Mesendoderm (in vitro differentiated cells): ENCODE measurements around the gene FBLL1.

Source experiments
- DNase-seq: peaks from one replicate; pipeline ENCODE4 v3.0.0; 2013
- H2AK5ac ChIP-seq: 2 replicates; pipeline ENCODE4 v1.6.1; 2013; ENCODE audit warnings: low read length, inconsistent platforms
- H2BK120ac ChIP-seq: 2 replicates; pipeline ENCODE4 v1.6.1; 2013; ENCODE audit warnings: low read depth, mild to moderate bottlenecking, low read length, moderate library complexity, mixed read lengths
- H2BK15ac ChIP-seq: replicated peaks from 2 replicates; pipeline ENCODE4 v1.6.1; 2013; ENCODE audit warnings: low read depth, mild to moderate bottlenecking, moderate library complexity
- H2BK5ac ChIP-seq: 2 replicates; pipeline ENCODE4 v1.6.1; 2013; ENCODE audit warnings: low read length, inconsistent platforms
- H3K18ac ChIP-seq: 2 replicates; pipeline ENCODE4 v1.6.1; 2013; ENCODE audit warnings: mild to moderate bottlenecking, low read length, mixed read lengths
- H3K23ac ChIP-seq: one replicate; pipeline ENCODE4 v1.6.1; 2013; ENCODE audit warnings: low read length
- H3K27ac ChIP-seq: 2 replicates; pipeline ENCODE4 v1.5.1; 2013; ENCODE audit warnings: low read depth, mild to moderate bottlenecking, inconsistent platforms, low read length, moderate library complexity
- H3K27me3 ChIP-seq: 2 replicates; pipeline ENCODE4 v1.6.1; 2013; ENCODE audit warnings: low read length, control low read depth, mild to moderate bottlenecking, inconsistent platforms; ENCODE audit not compliant: insufficient read depth, poor library complexity
- H3K36me3 ChIP-seq: 2 replicates; pipeline ENCODE4 v1.6.1; 2013; ENCODE audit warnings: low read length, inconsistent platforms; ENCODE audit not compliant: control insufficient read depth, insufficient read depth
- H3K4ac ChIP-seq: one replicate; pipeline ENCODE4 v1.6.1; 2013; ENCODE audit warnings: low read depth, mild to moderate bottlenecking, low read length, moderate library complexity
- H3K4me1 ChIP-seq: 2 replicates; pipeline ENCODE4 v1.6.1; 2013; ENCODE audit warnings: low read depth, low read length, inconsistent platforms; ENCODE audit not compliant: control insufficient read depth
- H3K4me2 ChIP-seq: 2 replicates; pipeline ENCODE4 v1.6.1; 2013; ENCODE audit warnings: low read length
- H3K4me3 ChIP-seq: 2 replicates; pipeline ENCODE4 v1.5.1; 2013; ENCODE audit warnings: mild to moderate bottlenecking, low read length
- H3K56ac ChIP-seq: one replicate; pipeline ENCODE4 v1.6.1; 2013; ENCODE audit warnings: low read length
- H3K79me1 ChIP-seq: 2 replicates; pipeline ENCODE4 v1.6.1; 2013; ENCODE audit warnings: low read length, inconsistent platforms
- H3K79me2 ChIP-seq: 2 replicates; pipeline ENCODE4 v1.6.1; 2013; ENCODE audit warnings: mild to moderate bottlenecking, low read length; ENCODE audit not compliant: control insufficient read depth, insufficient read depth
- H3K9ac ChIP-seq: 2 replicates; pipeline ENCODE4 v1.6.1; 2013; ENCODE audit warnings: low read length, inconsistent platforms
- H4K5ac ChIP-seq: one replicate; pipeline ENCODE4 v1.6.1; 2013; ENCODE audit warnings: low read length
- H4K8ac ChIP-seq: one replicate; pipeline ENCODE4 v1.6.1; 2013; ENCODE audit warnings: low read depth, mild to moderate bottlenecking, control low read depth, low read length, moderate library complexity
- WGBS: extraction: QIAGEN DNeasy Blood & Tissue Kit; methylation state at CpG from one replicate; pipeline ENCODE4 v1.1.7; 2013; ENCODE audit warnings: low lambda C conversion rate, missing lambda C conversion rate; ENCODE audit not compliant: insufficient coverage; ENCODE audit errors: extremely low coverage; 5-methylcytosine and 5-hydroxymethylcytosine counted together
- small RNA-seq: library from polyadenylated mRNA; stranded (forward); fragments of <200 nt; extraction: miRNeasy Mini kit (QIAGEN cat#:217004); gene quantifications from one replicate; pipeline ENCODE3, GENCODE V24; 2013; ENCODE audit not compliant: insufficient read depth

FBLL1 gene

GRCh38 chr5:168580227-168580508 lies 51.1 kb downstream of the FBLL1 start:
- H3K36me3 ChIP-seq = no peaks in the 10 kb centered on the region

More at GRCh38 chr5:168580227-168580508, 51.1 kb downstream of the FBLL1 start:
- peak overlapping the region; percentile 16 for H2BK5ac ChIP-seq
- peak overlapping the region; percentile 88 for H2BK120ac ChIP-seq
- H3K56ac ChIP-seq = peak overlapping the region; percentile 80
- peak overlapping the region; percentile 34 for H2AK5ac ChIP-seq
- H3K27ac ChIP-seq = peak overlapping the region; percentile 28
- no peak for DNase-seq
- peak overlapping the region; percentile 88 for H3K18ac ChIP-seq
- no peak overlapping the region for H3K23ac ChIP-seq
- no peak overlapping the region for H3K4me3 ChIP-seq
- no peak overlapping the region for H4K5ac ChIP-seq
- H3K4ac ChIP-seq = peak overlapping the region; percentile 48
- peak overlapping the region; percentile 68 for H4K8ac ChIP-seq
- peak overlapping the region; percentile 63 for H3K9ac ChIP-seq
- H3K79me2 ChIP-seq = peaks cover 35% of the 10 kb centered on the region
- peaks cover 4% of the 10 kb centered on the region for H3K4me1 ChIP-seq
- H3K79me1 ChIP-seq = no peaks in the 10 kb centered on the region
- H2BK15ac ChIP-seq = peak overlapping the region; percentile 15
- H3K4me2 ChIP-seq = no peak overlapping the region
- WGBS = no CpG with 5 or more reads among the region's 3 CpGs
- no peaks in the 10 kb centered on the region for H3K27me3 ChIP-seq

Small RNA genes within 50 kb of the gene (small RNA-seq; reads per million reads assigned to genes)
- 14.3 reads per million, percentile 89 among the genes with 10 or more reads in this experiment for gene MIR103A1
